ENCODE results near the gene MAP4.

- TF ChIP-seq CTCF (IDR thresholded peaks at IDR 0.05) (no peak), EZH2 (IDR thresholded peaks at IDR 0.05) (no peak)
Observed at GRCh38 chr3:47850564-47851410, 165.4 kb downstream of the MAP4 start.

All from neural progenitor cell (in vitro differentiated cells).